Peyer's patch (tissue), 4 donors: ENCODE measurements around the gene IFNA10. TPM values are rescaled to one million over a fixed set of nuclear protein-coding genes. Genes with fewer than 3 reads are reported as not detected.

Experiments used
- DNase-seq, 3 donors: peaks; one replicate each; pipeline ENCODE4 v3.0.0-alpha.2; 2017 to 2019
- H3K27ac ChIP-seq, 4 donors: fragments of 200-600 bp; sonication (generic); one replicate each; pipeline ENCODE4 v1.5.1; 2016 to 2019
- H3K27me3 ChIP-seq, 2 donors: fragments of 200-600 bp; sonication (generic); one replicate each; pipeline ENCODE4 v1.5.1; 2019
- H3K36me3 ChIP-seq, 3 donors: fragments of 200-600 bp; sonication (generic); one replicate each; pipeline ENCODE4 v1.5.1; 2016 to 2019
- H3K4me1 ChIP-seq, 4 donors: fragments of 200-600 bp; sonication (generic); one replicate each; pipeline ENCODE4 v1.5.1; 2016 to 2019
- H3K4me3 ChIP-seq, 4 donors: fragments of 200-600 bp; sonication (generic); 1 replicate in 3 of 4; 2 replicates in 1 of 4; pipeline ENCODE4 v1.5.1; 2016 to 2019; ENCODE audit warnings: mild to moderate bottlenecking in 1 of 4
- H3K9me3 ChIP-seq, 4 donors: fragments of 200-600 bp; sonication (generic); one replicate each; pipeline ENCODE4 v1.5.1; 2016 to 2019; ENCODE audit warnings: mild to moderate bottlenecking in 1 of 4
- POLR2A ChIP-seq, 2 donors: fragments of 450-650 bp; IDR thresholded peaks; one replicate each; pipeline ENCODE4 v1.5.1; 2017; ENCODE audit warnings: antibody characterized with exemption in 2 of 2, mild to moderate bottlenecking in 2 of 2, moderate library complexity in 2 of 2
- small RNA-seq, 2 donors: library from RNA; depleted of rRNA; stranded (forward); fragments of <200 nt; gene quantifications; one replicate each; pipeline ENCODE3, GENCODE V24; 2016
- total RNA-seq, 4 donors: library from RNA; depleted of rRNA; stranded (reverse); fragments of >200 nt; gene quantifications; one replicate each; pipeline ENCODE4 v1.1.0, GENCODE V29; 2016
- TF ChIP-seq, protein P1 (sequence below), 6 experiments: fragments of 450-650 bp in 4 of 6; fragments of 200-600 bp in 2 of 6; sonication (generic) in 1 of 6; IDR thresholded peaks; one replicate each; pipeline ENCODE4 v1.5.1; 2017 to 2019; ENCODE audit warnings: antibody characterized with exemption in 6 of 6, mild to moderate bottlenecking in 3 of 6, moderate library complexity in 1 of 6

The IFNA10 gene
- total RNA-seq, 4 donors from 2014 or later = not detected

DNA sequence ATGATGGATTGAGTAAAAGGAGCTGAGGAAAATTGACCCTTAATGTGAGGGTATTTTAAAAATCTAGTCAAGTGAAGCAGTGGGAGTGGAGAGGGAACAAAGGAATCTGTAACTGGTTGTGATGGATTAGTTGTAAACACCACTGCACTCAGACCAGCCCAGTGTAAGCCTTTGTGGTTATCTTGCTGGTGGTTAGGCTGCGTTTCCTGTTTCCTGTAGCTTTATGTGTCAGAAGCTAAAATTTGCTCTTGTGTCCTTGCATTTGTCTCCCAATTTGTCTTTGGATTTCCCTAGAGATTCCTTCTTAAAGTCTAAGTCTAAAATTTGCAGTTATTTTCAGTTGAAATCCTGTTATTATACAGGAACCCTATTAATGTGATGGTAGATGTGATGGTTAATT is 46.8 kb downstream of the IFNA10 start:
- DNase-seq = peak in 2 of 3 donors; percentile 28 to 71
- Histone ChIP-seq H3K27ac (no peak overlapping the region), H3K27me3 (no peaks in the 10 kb centered on the region), H3K4me1 (no peaks in the 10 kb centered on the region), H3K36me3 (no peaks in the 10 kb centered on the region), H3K4me3 (no peak overlapping the region), H3K9me3 (no peaks in the 10 kb centered on the region)
- no peak for TF ChIP-seq POLR2A (IDR thresholded peaks at IDR 0.05)
- TF ChIP-seq, protein P1, sequence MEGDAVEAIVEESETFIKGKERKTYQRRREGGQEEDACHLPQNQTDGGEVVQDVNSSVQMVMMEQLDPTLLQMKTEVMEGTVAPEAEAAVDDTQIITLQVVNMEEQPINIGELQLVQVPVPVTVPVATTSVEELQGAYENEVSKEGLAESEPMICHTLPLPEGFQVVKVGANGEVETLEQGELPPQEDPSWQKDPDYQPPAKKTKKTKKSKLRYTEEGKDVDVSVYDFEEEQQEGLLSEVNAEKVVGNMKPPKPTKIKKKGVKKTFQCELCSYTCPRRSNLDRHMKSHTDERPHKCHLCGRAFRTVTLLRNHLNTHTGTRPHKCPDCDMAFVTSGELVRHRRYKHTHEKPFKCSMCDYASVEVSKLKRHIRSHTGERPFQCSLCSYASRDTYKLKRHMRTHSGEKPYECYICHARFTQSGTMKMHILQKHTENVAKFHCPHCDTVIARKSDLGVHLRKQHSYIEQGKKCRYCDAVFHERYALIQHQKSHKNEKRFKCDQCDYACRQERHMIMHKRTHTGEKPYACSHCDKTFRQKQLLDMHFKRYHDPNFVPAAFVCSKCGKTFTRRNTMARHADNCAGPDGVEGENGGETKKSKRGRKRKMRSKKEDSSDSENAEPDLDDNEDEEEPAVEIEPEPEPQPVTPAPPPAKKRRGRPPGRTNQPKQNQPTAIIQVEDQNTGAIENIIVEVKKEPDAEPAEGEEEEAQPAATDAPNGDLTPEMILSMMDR (IDR thresholded peaks at IDR 0.05) = no peak

Small RNA genes lying within 50 kb of the gene (small RNA-seq; reads per million reads assigned to genes)
- gene RF00019 = 0 reads per million in 2 donors

Other genes starting within 250 kb of the IFNA10 start
- gene HACD4, start 175.5 kb downstream of the IFNA10 start, total RNA-seq = 1 to 10 TPM; 1.2 to 8.3 (median 2.0) TPM
- not detected for gene IFNB1, start 129.2 kb downstream of the IFNA10 start, total RNA-seq
- not detected for gene IFNW1, start 65.3 kb downstream of the IFNA10 start, total RNA-seq
- not detected for gene IFNA21, start 40.5 kb downstream of the IFNA10 start, total RNA-seq
- gene IFNA4, start 19.6 kb downstream of the IFNA10 start, total RNA-seq = not detected
- not detected for gene IFNA7, start 4.9 kb downstream of the IFNA10 start, total RNA-seq
- not detected for gene IFNA16, start 10.2 kb upstream of the IFNA10 start, total RNA-seq
- gene IFNA17, start 21.1 kb upstream of the IFNA10 start, total RNA-seq = not detected
- gene IFNA14, start 32.9 kb upstream of the IFNA10 start, total RNA-seq = not detected
- 1 to 10 TPM in 1 of 4 donors, not detected in 3; 1.4 TPM for gene IFNA5, start 98.2 kb upstream of the IFNA10 start, total RNA-seq
- gene KLHL9, start 128.3 kb upstream of the IFNA10 start, total RNA-seq = 10 to 100 TPM; 16.3 to 23.1 (median 18.5) TPM
- gene IFNA6, start 143.7 kb upstream of the IFNA10 start, total RNA-seq = not detected
- not detected for gene IFNA13, start 160.9 kb upstream of the IFNA10 start, total RNA-seq
- not detected for gene IFNA2, start 178.3 kb upstream of the IFNA10 start, total RNA-seq
- not detected for gene IFNA8, start 202.0 kb upstream of the IFNA10 start, total RNA-seq
- gene IFNA1, start 233.3 kb upstream of the IFNA10 start, total RNA-seq = not detected